Esophagus squamous epithelium (tissue), 5 donors: Measurements from ENCODE around the gene RIC8B. TPM values are rescaled to one million over a fixed set of nuclear protein-coding genes. Genes with fewer than 3 reads are reported as not detected.

Experiments
- DNase-seq: peaks from one replicate; lab custom pipeline; 2025; lab: John Stamatoyannopoulos, UW
- H3K27ac ChIP-seq, 4 donors: fragments of 200-600 bp; sonication (generic); one replicate each; pipeline ENCODE4 v1.5.1; 2016 to 2019; ENCODE audit warnings: mild to moderate bottlenecking in 1 of 4
- H3K27me3 ChIP-seq, 4 donors: fragments of 200-600 bp; sonication (generic); 1 replicate in 3 of 4; 2 replicates in 1 of 4; pipeline versions ENCODE4 v1.5.1 to v1.6.0; 2017 to 2021; ENCODE audit warnings: antibody characterized with exemption in 1 of 4
- H3K36me3 ChIP-seq, 3 donors: fragments of 200-600 bp; sonication (generic); one replicate each; pipeline ENCODE4 v1.5.1; 2016 to 2019
- H3K4me1 ChIP-seq, 3 donors: fragments of 200-600 bp; sonication (generic); one replicate each; pipeline ENCODE4 v1.5.1; 2017 to 2019
- H3K4me3 ChIP-seq, 4 donors: fragments of 200-600 bp; sonication (generic); 1 replicate in 3 of 4; 2 replicates in 1 of 4; pipeline ENCODE4 v1.5.1; 2016 to 2019; ENCODE audit warnings: mild to moderate bottlenecking in 2 of 4, moderate library complexity in 1 of 4
- H3K9me3 ChIP-seq, 3 donors: fragments of 200-600 bp; sonication (generic); one replicate each; pipeline ENCODE4 v1.5.1; 2016 to 2019
- CTCF ChIP-seq, 6 experiments: fragments of 450-650 bp in 4 of 6; fragments of 200-600 bp in 2 of 6; sonication (generic) in 2 of 6; IDR thresholded peaks; one replicate each; pipeline ENCODE4 v1.5.1; 2016 to 2019; ENCODE audit warnings: antibody characterized with exemption in 6 of 6, mild to moderate bottlenecking in 4 of 6, moderate library complexity in 4 of 6
- POLR2A ChIP-seq, 4 donors: fragments of 450-650 bp; IDR thresholded peaks; one replicate each; pipeline ENCODE4 v1.6.1; 2017; ENCODE audit warnings: antibody characterized with exemption in 4 of 4, mild to moderate bottlenecking in 4 of 4, moderate library complexity in 3 of 4
- WGBS, 2 donors: methylation state at CpG; one replicate each; pipeline ENCODE4 v1.1.5; 2018; 5-methylcytosine and 5-hydroxymethylcytosine counted together
- intact Hi-C: fragments of 100-400 bp; cut with DNase I; formaldehyde crosslinking; loops from one replicate; pipeline ENCODE4 v1.15.0; 2022
- total RNA-seq, 4 donors: library from RNA; depleted of rRNA; stranded (reverse); fragments of >200 nt; gene quantifications; one replicate each; pipeline ENCODE4 v1.1.0, GENCODE V29; 2016
- donor health status: DM: yes; HTN: yes; CAD: no.

The RIC8B gene
- total RNA-seq, 4 donors from 2014 or later = 2.7 to 7.3 (median 5.0) TPM

GRCh38 chr12:106863189-106863588 lies 88.7 kb downstream of the RIC8B start:
- Histone ChIP-seq H3K27ac (no peak overlapping the region), H3K4me3 (no peak overlapping the region), H3K9me3 (no peaks in the 10 kb centered on the region), H3K27me3 (no peaks in the 10 kb centered on the region), H3K36me3 (peaks cover 0 to 14% (median 0%) of the 10 kb centered on the region in 3 donors), H3K4me1 (no peaks in the 10 kb centered on the region)
- no peak for TF ChIP-seq CTCF (IDR thresholded peaks at IDR 0.05)
- TF ChIP-seq POLR2A (IDR thresholded peaks at IDR 0.05) = no peak
- DNase-seq = no peak
- intact Hi-C loops = no loop called here
- 70 to 81% methylated on average over 1 of the region's 1 CpG for WGBS, 2 donors

- no peaks in the 10 kb centered on the region for H3K9me3 ChIP-seq
- no peak overlapping the region for H3K4me3 ChIP-seq
- no peak for DNase-seq
- WGBS, 2 donors = 81 to 85% methylated on average over 3 of the region's 3 CpGs
- intact Hi-C loops = no loop called here
- H3K27me3 ChIP-seq = no peaks in the 10 kb centered on the region
- H3K27ac ChIP-seq = no peak overlapping the region
- H3K36me3 ChIP-seq = peaks cover 0 to 7% (median 0%) of the 10 kb centered on the region in 3 donors
- no peak for TF ChIP-seq POLR2A (IDR thresholded peaks at IDR 0.05)
- no peak for TF ChIP-seq CTCF (IDR thresholded peaks at IDR 0.05)
- H3K4me1 ChIP-seq = no peaks in the 10 kb centered on the region
These were observed 91.2 kb downstream of the RIC8B start for GRCh38 chr12:106865683-106866082.

DNA sequence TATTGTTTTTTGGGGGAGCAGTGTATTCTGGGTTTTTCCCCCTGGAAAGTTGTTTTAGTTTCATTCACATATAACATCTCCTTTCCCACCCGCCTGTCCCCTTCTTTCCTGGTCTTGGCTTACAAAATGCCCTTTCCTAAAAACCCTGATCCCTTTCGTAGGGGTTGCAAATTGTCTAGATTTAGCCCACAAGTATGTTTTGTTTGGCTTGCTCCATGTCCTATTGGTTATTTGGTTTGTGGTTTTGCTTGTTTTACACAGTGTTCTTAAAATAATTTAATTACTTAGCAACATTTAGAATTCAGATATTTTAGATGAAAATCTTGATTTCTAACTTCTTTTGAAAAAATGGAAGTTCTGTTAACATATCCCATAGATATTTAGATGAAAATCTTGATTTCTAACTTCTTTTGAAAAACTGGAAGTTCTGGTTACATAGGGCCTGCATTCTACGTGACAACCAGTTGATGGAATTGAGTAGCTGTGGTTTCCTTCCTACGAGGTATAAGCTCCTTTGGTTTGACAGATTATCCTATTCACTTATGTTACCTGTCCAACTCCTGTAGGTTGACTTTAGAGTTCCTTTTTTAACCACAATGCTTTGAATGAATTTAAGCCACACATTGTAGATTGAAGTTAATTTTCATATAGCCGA lies 92.1 kb downstream of the RIC8B start:
- 84 to 86% methylated on average over 5 of the region's 5 CpGs for WGBS, 2 donors
- DNase-seq = no peak
- Histone ChIP-seq H3K9me3 (no peaks in the 10 kb centered on the region), H3K27me3 (no peaks in the 10 kb centered on the region), H3K4me1 (no peaks in the 10 kb centered on the region), H3K4me3 (no peak overlapping the region), H3K36me3 (no peaks in the 10 kb centered on the region), H3K27ac (no peak overlapping the region)
- no peak for TF ChIP-seq POLR2A (IDR thresholded peaks at IDR 0.05)
- TF ChIP-seq CTCF (IDR thresholded peaks at IDR 0.05) = no peak
- intact Hi-C loops = no loop called here

- Histone ChIP-seq H3K4me3 (no peak overlapping the region), H3K27ac (no peak overlapping the region), H3K36me3 (peaks cover 0 to 7% (median 0%) of the 10 kb centered on the region in 3 donors), H3K4me1 (no peaks in the 10 kb centered on the region), H3K9me3 (no peaks in the 10 kb centered on the region), H3K27me3 (no peaks in the 10 kb centered on the region)
- intact Hi-C loops = no loop called here
- 71 to 72% methylated on average over 3 of the region's 3 CpGs for WGBS, 2 donors
- DNase-seq = no peak
- no peak for TF ChIP-seq CTCF (IDR thresholded peaks at IDR 0.05)
- TF ChIP-seq POLR2A (IDR thresholded peaks at IDR 0.05) = no peak
These were observed 93.2 kb downstream of the RIC8B start for GRCh38 chr12:106867651-106868050.

DNA sequence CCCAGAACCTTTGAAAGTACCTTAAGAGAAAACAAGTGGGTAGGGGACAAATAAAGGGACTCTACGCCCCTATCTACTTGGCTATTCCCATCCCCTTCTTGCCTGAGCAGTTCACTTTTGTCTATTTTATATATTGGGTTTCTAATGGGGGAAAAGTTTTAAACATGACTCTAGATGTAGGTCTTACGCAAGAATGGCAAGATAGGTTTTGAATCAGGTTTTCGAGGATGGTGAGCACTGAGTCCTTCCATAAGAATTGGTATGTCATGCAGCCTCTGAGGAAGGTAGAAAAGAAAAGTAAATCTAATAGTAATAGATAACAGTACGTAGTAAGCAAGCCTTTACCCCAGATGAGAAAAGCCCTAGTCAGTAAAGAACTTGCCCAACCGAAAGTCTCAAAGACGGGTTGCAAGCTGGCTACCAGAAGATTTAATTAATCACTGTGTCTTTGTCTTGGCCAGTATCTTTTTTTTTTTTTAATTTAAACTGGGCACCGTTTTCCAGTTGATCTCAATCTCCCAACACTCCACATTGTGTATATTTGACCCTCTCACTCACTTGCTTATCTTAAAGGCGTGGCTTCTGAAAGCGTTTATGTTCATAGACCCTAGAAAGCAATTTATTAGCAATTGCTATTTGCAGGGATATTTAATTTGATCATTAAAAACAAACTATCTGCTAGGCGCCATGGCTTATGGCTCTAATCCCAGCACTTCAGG lies 94.7 kb downstream of the RIC8B start:
- no peak overlapping the region for H3K27ac ChIP-seq
- TF ChIP-seq POLR2A (IDR thresholded peaks at IDR 0.05) (no peak), CTCF (IDR thresholded peaks at IDR 0.05) (no peak)
- no peaks in the 10 kb centered on the region for H3K27me3 ChIP-seq
- WGBS, 2 donors = 88 to 91% methylated on average over 10 of the region's 10 CpGs
- H3K4me3 ChIP-seq = no peak overlapping the region
- H3K36me3 ChIP-seq = peaks cover 0 to 17% (median 0%) of the 10 kb centered on the region in 3 donors
- H3K4me1 ChIP-seq = no peaks in the 10 kb centered on the region
- H3K9me3 ChIP-seq = no peaks in the 10 kb centered on the region
- no peak for DNase-seq
- intact Hi-C loops = no loop called here
